ENCODE measurements around the gene UPF3A.

DNA sequence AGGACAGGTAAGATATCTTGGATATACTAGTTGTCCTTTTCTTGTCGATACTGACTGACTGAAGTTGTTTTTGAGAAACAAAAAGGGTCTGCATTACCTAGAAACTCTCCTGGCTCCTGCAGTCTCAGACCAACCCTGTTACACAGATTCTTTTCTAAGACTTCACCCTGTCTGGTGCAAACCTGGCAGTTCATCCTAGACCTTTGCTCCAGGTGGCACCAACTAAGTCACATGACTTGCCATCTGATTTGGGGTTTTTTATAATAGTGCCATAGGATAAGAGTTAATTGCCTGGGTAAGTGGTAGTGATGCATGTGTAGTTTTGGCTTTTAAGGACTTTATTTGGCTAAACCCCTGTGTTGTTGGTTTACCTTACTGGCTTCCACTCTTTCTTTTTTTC, 47.2 kb downstream of the UPF3A start:
- TF ChIP-seq, protein P1, sequence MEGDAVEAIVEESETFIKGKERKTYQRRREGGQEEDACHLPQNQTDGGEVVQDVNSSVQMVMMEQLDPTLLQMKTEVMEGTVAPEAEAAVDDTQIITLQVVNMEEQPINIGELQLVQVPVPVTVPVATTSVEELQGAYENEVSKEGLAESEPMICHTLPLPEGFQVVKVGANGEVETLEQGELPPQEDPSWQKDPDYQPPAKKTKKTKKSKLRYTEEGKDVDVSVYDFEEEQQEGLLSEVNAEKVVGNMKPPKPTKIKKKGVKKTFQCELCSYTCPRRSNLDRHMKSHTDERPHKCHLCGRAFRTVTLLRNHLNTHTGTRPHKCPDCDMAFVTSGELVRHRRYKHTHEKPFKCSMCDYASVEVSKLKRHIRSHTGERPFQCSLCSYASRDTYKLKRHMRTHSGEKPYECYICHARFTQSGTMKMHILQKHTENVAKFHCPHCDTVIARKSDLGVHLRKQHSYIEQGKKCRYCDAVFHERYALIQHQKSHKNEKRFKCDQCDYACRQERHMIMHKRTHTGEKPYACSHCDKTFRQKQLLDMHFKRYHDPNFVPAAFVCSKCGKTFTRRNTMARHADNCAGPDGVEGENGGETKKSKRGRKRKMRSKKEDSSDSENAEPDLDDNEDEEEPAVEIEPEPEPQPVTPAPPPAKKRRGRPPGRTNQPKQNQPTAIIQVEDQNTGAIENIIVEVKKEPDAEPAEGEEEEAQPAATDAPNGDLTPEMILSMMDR (IDR thresholded peaks at IDR 0.05), result no peak
- TF ChIP-seq POLR2A (IDR thresholded peaks at IDR 0.05), result no peak
